ENCODE data around the gene FKBP1A. TPM values are rescaled to one million over a fixed set of nuclear protein-coding genes. Genes with fewer than 3 reads are reported as not detected.

FKBP1A gene
- total and polyA plus RNA-seq, 2 of the 4 experiments (the other 2 are of a cell fraction), result 120 to 528 TPM

DNA sequence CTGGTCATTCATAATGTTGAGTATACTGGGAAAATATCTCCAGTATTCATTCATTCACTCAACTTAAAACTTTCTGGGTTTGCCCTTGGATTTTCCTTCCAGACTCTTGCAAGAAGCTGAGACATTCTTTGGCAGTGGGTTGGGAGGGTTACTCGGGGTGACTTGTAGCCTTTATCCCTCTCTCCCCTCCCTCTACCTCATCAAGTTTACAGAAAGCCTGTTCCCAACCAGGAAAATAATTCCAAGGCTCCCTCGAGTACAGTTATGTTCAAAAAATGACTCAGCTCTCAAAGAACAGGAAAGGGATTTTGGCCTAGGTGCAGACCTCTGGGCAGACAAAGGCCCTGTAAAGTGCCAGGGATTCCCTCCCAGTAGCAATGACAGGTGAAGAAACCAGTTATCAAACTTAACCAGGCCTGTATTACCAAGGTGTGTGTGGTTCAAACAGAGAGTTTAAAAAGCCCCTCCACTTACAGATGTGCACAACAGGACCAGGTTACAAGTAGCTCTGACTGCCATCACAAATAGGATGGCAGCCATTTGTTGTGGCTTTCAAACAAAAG is 22.2 kb downstream of the FKBP1A start (continued):
- TF ChIP-seq MAFK (IDR thresholded peaks at IDR 0.05; ENCODE audit: low read depth, low read length), result no peak

DNA sequence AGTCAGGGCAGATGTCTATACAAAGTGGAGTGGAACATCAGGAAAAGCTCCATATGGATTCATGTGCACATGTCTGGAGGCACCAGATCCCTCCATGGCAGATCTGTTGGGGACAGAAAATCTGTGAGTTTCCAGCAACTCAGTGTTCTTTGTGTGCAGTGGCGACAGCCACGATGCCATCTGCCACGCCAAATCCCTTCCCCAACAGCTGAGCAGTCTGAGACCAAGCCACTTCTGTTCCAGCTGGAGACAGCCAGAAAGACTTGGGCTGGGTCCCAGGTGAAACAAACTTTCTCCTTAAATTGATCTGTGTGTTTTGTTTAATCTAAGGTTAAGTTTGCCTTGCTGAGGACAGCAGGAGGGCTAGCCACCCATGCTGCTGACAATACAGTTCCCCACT is 22.9 kb downstream of the FKBP1A start:
- Histone ChIP-seq H3K56ac (ENCODE audit: extremely low read depth, insufficient read depth, low read length) (no peak overlapping the region), H3K4me3 (ENCODE audit: insufficient read depth, low read depth, low read length) (no peak overlapping the region), H3K4me2 (ENCODE audit: low read depth, low read length) (no peak overlapping the region), H3K9me3 (ENCODE audit: control insufficient read depth, insufficient read depth, low read length) (no peaks in the 10 kb centered on the region), H4K8ac (ENCODE audit: low read depth in 2 of 2, low read length in 2 of 2) (peak overlapping the region in 1 of 2 experiments; percentile 30; a peak in 1 of 4 replicates), H3K36me3 (ENCODE audit: control insufficient read depth, insufficient read depth, low read length) (peaks cover 24% of the 10 kb centered on the region), H3K9me1 (ENCODE audit: insufficient read depth, low read length) (peaks cover 42% of the 10 kb centered on the region), H3K27me3 (ENCODE audit: control insufficient read depth, insufficient read depth, low read length) (no peaks in the 10 kb centered on the region), H3K4me1 (ENCODE audit: control insufficient read depth, insufficient read depth, low read length) (peaks cover 22% of the 10 kb centered on the region), H2AK9ac (replicated peaks; ENCODE audit: low read depth, low read length, poor library complexity) (no peak overlapping the region), H2AFZ (replicated peaks; ENCODE audit: low read length, poor library complexity) (no peak overlapping the region), H3K18ac (ENCODE audit: low read depth, low read length) (no peak overlapping the region), H2AK5ac (ENCODE audit: low read depth, low read length) (no peak overlapping the region), H3K79me1 (ENCODE audit: low read depth in 1 of 2, low read length in 2 of 2) (peaks cover 52 to 84% of the 10 kb centered on the region in 2 experiments), H3K14ac (replicated peaks; ENCODE audit: low read depth, low read length) (no peak overlapping the region), H3K27ac (ENCODE audit: insufficient read depth, low read length) (no peak overlapping the region; the same call in 1 of the 2 replicates), H2BK15ac (ENCODE audit: low read depth, low read length) (no peak overlapping the region), H4K91ac (ENCODE audit: insufficient read depth, low read depth, low read length) (no peak overlapping the region), H4K5ac (ENCODE audit: low read depth, low read length) (no peak overlapping the region), H3K9ac (ENCODE audit: low read depth, low read length) (no peak overlapping the region), H3K23ac (ENCODE audit: low read depth, low read length) (peak overlapping the region; percentile 41; the same call in 1 of the 2 replicates), H3K4ac (ENCODE audit: low read depth, low read length) (no peak overlapping the region), H2BK5ac (ENCODE audit: low read depth, low read length, poor library complexity, severe bottlenecking) (peak overlapping the region; percentile 24), H2BK120ac (ENCODE audit: low read depth, low read length) (no peak overlapping the region), H2BK20ac (ENCODE audit: low read depth, low read length) (no peak overlapping the region), H4K20me1 (ENCODE audit: insufficient read depth, low read length) (peaks cover 48% of the 10 kb centered on the region)
- ATAC-seq (ENCODE audit: low read depth) (no peak), DNase-seq (no peak)
- ChIA-PET CTCF (no interaction called here), POLR2A (ENCODE audit: unreplicated experiment) (no interaction called here)
- TF ChIP-seq FOS (IDR thresholded peaks at IDR 0.05; ENCODE audit: low read depth, low read length), result no peak
- no TSS peak for BruUV-seq (replicated peaks)
- WGBS, 2 experiments (ENCODE audit: extremely low coverage in 2 of 2, insufficient read length in 1 of 2), result no CpG with 5 or more reads among the region's 3 CpGs
- intact Hi-C loops (cut with micrococcal nuclease) (loop anchor here (5.0 kb wide), 1 partner anchor 67 kb away; no protein-coding TSS in a partner anchor), dilution Hi-C loops (cut with HindIII; ENCODE audit: low sequenced_read_pairs, unreplicated experiment) (no loop called here), in situ Hi-C loops (cut with MboI; ENCODE audit: low sequenced_read_pairs) (no loop called here)
